Peyer's patch (tissue), 4 donors: ENCODE data around the gene IPO4.

Experiments used
- POLR2A ChIP-seq, 2 donors: fragments of 450-650 bp; IDR thresholded peaks; one replicate each; pipeline ENCODE4 v1.5.1; 2017; ENCODE audit warnings: antibody characterized with exemption in 2 of 2, mild to moderate bottlenecking in 2 of 2, moderate library complexity in 2 of 2
- TF ChIP-seq, protein P1 (sequence below), 6 experiments: fragments of 450-650 bp in 4 of 6; fragments of 200-600 bp in 2 of 6; sonication (generic) in 1 of 6; IDR thresholded peaks; one replicate each; pipeline ENCODE4 v1.5.1; 2017 to 2019; ENCODE audit warnings: antibody characterized with exemption in 6 of 6, mild to moderate bottlenecking in 3 of 6, moderate library complexity in 1 of 6

DNA sequence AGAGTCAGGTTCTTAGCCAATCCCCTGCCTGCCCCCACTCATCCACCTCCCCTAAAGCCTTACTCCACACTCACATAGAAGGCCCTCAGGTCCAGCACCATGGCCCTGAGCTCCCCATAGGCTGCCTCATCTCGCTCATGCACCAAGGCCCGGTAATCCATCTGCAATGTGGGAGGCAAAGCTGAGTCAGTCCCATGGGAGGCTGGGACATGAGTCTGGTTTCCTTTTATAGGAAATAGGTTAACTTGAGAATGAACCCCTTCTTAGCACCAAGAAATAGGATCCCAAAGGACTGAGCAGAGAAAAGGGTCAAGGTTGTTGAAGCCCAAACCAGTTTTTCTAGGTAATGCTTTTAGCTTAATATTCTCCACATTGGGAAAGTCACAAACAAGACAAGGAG is 45.1 kb downstream of the IPO4 start:
- TF ChIP-seq, protein P1, sequence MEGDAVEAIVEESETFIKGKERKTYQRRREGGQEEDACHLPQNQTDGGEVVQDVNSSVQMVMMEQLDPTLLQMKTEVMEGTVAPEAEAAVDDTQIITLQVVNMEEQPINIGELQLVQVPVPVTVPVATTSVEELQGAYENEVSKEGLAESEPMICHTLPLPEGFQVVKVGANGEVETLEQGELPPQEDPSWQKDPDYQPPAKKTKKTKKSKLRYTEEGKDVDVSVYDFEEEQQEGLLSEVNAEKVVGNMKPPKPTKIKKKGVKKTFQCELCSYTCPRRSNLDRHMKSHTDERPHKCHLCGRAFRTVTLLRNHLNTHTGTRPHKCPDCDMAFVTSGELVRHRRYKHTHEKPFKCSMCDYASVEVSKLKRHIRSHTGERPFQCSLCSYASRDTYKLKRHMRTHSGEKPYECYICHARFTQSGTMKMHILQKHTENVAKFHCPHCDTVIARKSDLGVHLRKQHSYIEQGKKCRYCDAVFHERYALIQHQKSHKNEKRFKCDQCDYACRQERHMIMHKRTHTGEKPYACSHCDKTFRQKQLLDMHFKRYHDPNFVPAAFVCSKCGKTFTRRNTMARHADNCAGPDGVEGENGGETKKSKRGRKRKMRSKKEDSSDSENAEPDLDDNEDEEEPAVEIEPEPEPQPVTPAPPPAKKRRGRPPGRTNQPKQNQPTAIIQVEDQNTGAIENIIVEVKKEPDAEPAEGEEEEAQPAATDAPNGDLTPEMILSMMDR (IDR thresholded peaks at IDR 0.05), result no peak
- no peak for TF ChIP-seq POLR2A (IDR thresholded peaks at IDR 0.05)
